GM19328 (cell line): ENCODE measurements around the gene ADAMTS17.

Experiments
- ATAC-seq: cut with Tn5 transposase; IDR thresholded peaks from one replicate; pipeline ENCODE4 v1.9.1; 2021; ENCODE audit warnings: mild to moderate bottlenecking, moderate library complexity; ENCODE audit not compliant: unreplicated experiment

Gene ADAMTS17

DNA sequence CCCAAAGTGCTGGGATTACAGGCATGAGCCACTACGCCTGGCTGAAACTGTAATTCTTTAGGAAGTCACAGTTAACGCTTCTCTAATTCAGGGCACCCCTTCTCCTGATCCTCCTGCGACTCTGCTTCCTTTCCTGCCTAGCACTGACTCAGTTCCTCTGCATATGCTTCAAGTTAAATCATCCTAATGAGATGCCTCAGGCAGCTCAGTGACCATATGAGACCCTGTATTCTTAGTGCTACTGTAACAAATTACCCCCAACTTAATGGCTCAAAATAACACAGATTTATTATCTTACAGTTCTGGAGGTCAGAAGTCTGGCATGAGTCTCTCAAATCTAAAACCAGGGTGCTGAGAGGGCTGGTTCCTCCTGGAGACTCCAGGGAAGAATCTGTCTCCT, 336.8 kb downstream of the ADAMTS17 start:
- ATAC-seq = no peak

- no peak for ATAC-seq
These were observed 338.8 kb downstream of the ADAMTS17 start for GRCh38 chr15:100002787-100003536.

DNA sequence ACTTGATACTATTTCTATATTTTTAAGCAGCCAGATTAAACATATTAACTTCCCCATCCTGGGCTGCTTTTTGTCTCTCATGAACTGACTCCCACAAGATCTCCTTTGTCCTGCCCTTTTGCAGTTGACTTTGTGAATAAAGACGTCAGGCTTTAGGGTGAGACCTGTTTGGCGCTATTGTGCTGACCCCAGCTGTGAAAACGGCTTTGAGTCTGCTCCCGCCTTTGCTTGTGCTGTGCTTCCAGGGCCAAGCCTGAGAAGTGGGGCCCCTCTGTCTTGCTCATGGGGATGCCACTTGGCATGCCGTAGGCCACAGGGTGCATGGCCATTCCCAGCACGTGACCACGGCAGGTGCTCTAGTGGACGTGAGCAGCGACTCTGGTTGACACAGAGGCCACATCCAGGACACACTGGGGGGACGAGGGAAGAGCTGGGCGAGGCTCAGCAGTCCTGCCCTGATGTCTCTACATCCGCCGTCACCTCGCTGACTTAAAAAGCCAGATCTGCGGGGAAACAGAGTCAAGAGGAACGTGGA, 339.6 kb downstream of the ADAMTS17 start:
- ATAC-seq = no peak

GRCh38 chr15:100001405-100001804, 340.4 kb downstream of the ADAMTS17 start:
- no peak for ATAC-seq

DNA sequence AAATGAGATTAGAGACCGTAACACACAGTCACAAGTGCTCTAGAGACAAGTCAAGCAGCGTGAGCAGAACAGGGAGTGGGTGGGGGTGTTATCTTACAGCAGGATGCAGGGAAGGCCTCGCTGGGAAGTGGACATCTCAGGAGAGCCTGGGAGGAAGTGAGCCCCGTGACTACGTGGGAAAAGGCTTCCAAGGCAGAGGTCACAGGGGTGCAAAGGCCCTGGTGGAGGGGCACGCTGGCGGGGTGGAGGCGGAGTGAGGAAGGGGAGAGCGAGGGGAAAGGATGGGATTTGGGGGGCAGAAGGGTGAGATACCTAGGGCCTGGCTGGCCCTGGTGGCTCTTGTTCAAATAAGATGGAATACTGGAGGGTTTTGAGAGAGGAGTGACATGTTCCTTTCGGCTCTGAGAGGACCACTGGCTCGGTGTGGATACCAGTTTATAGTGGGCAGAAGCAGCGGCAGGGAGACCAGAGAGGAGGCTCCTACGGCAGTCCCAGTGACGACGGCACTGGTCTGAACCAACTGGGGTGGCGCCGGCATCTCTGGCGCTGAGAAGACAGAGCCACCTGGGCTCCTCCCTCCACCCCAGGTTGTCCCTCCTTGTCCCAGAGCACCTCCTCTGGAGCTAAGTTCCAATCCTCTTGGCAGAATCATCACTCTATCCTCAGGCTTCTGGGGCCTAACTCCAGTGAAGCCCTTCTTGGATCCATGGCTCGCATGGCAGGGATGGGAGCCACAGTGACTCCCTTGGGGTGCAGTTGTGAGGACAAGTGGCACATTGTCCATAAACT, 342.3 kb downstream of the ADAMTS17 start:
- ATAC-seq = no peak

DNA sequence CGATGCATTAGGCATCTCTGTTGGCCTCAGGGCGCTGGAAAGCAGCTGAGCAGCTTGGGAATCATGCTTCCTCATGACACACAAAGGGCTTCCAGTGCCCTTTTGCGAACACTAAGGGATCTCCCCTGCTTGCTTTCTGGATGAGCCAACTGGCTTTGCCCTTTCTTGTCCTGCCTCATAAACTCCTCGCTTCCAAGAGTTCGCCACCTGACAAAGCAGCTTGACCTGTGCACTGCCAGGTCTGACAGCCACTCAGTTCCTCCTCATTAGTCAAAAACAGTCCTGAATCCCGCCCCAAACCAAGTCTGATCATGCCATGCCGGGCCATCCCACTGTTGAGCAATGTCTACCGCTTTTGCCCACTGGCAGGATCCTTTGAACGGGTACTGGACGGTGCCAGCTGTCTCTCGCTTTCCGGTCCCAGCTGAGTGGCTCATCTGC, 343.1 kb downstream of the ADAMTS17 start:
- ATAC-seq = no peak

GRCh38 chr15:99997112-99997651, 344.6 kb downstream of the ADAMTS17 start:
- no peak for ATAC-seq

- no peak for ATAC-seq
These were observed 345.1 kb downstream of the ADAMTS17 start for GRCh38 chr15:99996660-99997059.

DNA sequence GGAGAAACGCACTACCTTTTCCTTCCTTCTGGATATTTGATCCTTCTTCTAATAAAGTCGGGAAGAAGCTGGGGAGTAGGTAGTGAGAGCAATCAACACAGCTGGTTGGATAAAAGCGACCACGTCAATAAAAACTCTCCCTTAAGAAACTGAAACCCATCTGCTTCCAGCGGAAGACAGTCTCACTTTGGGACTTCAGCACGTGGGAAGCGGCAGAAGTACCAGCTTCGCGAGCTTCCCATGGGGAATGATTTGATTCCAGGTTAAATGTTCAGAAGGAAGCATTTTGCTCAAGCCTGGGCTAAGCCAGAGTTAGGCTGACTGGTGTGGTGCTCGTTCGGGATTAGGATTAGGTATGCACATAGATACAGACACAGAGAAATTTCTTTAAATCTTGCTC, 346.2 kb downstream of the ADAMTS17 start:
- ATAC-seq = no peak

GRCh38 chr15:99994849-99995248, 346.9 kb downstream of the ADAMTS17 start:
- ATAC-seq = no peak

DNA sequence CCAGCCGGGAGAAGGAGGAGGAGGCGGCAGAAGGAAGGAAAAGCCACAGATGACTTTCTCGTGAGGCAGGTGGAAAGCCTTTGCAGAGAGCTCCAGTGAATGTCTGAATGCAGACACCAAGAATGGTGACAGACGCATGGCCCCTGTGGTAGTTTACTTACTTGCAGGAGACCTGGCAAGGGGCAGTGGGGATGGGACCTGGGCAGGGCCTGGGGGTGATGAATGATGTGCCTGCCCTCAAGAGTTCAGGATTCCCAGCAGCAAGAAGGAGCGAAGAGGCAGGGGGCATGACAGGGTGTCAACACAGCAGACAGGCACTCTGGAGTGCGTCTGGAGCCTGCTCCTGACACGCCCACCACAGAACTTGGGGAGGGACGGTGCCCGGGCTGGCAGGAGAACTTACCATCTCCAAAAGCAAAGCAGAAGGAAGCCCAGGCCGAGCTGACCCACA, 348.1 kb downstream of the ADAMTS17 start:
- no peak for ATAC-seq

DNA sequence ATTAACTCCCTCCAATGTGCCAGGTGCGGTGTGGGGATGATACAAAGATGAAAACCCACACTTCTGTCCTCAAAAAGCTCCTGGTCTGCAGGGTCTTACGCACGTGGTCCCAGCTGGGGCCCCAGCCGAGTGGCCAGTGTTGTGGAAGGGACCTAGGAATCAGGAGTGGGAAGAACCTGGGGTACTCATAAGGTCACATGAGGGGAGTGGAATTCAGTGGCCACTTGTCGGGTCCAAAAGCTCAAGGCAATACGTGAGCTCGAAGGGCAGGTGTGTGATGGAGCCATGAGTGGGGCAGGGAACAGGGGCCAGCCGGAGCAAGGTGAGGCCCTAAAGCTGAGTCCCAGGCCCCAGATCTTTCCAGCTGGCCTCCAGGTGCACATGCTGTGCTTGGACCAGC, 348.5 kb downstream of the ADAMTS17 start:
- no peak for ATAC-seq

DNA sequence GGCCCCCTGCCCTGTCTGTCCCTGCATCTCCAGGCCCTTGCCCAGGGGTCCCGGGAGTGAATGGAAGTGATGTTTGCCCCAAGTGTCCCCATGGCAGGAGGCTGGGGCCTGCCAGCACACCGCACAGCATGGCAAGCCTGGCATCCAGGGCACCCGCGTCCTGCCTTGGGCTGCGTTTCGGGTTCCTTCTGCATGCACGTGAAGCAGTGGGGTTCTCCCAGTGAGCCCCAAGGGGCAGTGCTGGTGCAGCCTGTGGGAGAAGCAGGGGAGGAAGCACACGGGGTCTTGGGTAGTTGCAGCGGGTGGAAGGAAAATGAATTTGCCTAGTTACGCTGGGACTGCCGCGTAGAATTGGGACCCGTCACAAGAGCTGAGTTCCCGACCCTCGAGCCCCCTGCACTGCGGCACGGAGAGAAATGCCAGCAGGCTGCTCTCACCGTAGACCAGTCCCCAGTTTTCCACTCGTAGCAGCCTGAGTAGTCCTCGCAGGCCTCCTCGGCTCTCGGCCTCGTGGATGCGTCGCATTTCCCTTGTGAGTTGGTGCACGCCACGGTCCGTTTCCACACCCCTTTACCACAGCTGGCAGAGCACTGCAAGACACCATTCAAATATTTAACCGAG, 349.1 kb downstream of the ADAMTS17 start:
- ATAC-seq = no peak

DNA sequence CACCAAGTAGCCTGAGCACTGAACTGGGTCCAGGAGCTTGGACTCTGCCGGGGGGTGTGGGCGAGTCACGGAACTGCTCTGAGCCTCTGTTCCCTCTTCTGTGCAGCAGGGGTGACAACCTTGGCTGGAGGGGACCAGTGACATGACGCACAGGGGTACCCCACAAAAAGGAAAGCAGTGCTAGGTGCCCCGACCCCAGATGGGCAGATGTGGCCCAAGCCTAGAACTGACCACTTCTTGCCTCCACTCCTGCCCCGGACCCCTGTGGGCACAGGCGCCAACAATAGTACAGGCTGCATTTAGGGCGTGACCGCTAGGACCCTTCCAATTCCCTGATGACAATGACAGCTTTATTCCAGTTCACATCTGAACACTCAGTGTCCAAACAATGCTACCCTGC, 352.7 kb downstream of the ADAMTS17 start:
- ATAC-seq = no peak

DNA sequence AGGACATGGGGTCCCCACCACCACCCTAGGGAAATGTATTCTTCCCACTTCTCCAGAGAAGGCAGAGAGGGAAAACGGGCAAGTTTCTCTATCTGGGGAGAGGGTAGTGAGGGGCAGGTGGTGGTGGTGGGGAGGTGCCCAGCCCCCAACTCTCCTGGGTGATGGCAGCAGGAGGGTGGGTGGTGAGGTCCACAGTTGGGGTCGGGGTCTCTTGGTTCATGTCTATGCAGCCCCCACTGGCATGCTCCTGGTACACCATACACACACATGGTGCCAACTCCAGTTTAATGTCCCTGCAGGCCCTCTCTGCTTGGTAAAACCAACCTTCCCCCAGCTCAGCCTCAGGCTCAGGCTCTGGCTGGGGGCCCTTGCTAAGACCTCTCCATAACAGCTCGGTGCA, 354.1 kb downstream of the ADAMTS17 start:
- ATAC-seq = no peak

DNA sequence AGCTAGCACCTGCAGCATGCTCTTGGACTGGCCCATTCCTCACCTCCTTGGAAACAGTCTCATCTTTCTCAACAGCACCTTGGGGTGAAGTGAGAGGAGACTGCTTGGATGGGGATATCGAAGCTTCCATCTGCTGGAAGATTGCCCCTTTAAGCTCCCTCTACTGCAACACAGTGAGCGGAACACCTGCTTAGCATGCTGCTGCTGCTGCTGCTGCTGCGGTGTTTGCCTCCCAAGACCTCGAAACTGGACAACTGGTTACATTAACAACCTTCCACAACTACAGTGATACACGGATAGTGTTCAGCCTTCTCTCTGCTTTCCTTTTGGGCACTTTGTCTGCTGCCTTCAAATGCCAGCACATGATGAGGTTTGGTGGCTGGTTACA, 354.7 kb downstream of the ADAMTS17 start:
- ATAC-seq = no peak

GRCh38 chr15:99986297-99987118, 355.3 kb downstream of the ADAMTS17 start:
- ATAC-seq = no peak

- no peak for ATAC-seq
These were observed 355.9 kb downstream of the ADAMTS17 start for GRCh38 chr15:99985878-99986277.

- ATAC-seq = no peak
These were observed 357.1 kb downstream of the ADAMTS17 start for GRCh38 chr15:99984491-99985243.

GRCh38 chr15:99983886-99984286, 357.9 kb downstream of the ADAMTS17 start:
- no peak for ATAC-seq
